Osteoblast (primary cell): ENCODE measurements around the gene IQCE. TPM values are rescaled to one million over a fixed set of nuclear protein-coding genes. Genes with fewer than 3 reads are reported as not detected.

ENCODE experiments used
- DNase-seq: peaks from one replicate; pipeline ENCODE4 v3.0.0; 2011; ENCODE audit warnings: low spot score, mixed read lengths; ENCODE audit not compliant: insufficient read length; ENCODE audit errors: missing footprints
- H2AFZ ChIP-seq: 2 replicates; pipeline ENCODE4 v1.6.0; 2011; ENCODE audit warnings: mild to moderate bottlenecking, low read length
- H3K27ac ChIP-seq: 2 replicates; pipeline ENCODE4 v1.5.1; 2011; ENCODE audit warnings: mild to moderate bottlenecking, low read depth, low read length, moderate library complexity
- H3K27me3 ChIP-seq: 2 replicates; pipeline ENCODE4 v1.6.0; 2012; ENCODE audit warnings: mild to moderate bottlenecking, control low read depth, inconsistent platforms, low read length, moderate library complexity; ENCODE audit not compliant: insufficient read depth
- H3K36me3 ChIP-seq: 2 replicates; pipeline ENCODE4 v1.5.1; 2011; ENCODE audit warnings: mild to moderate bottlenecking, low read length, control low read depth, moderate library complexity; ENCODE audit not compliant: insufficient read depth
- H3K4me1 ChIP-seq: 2 replicates; pipeline ENCODE4 v1.5.1; 2011; ENCODE audit warnings: mild to moderate bottlenecking, low read length, control low read depth, moderate library complexity; ENCODE audit not compliant: insufficient read depth
- H3K4me2 ChIP-seq: 2 replicates; pipeline ENCODE4 v1.6.0; 2011; ENCODE audit warnings: mild to moderate bottlenecking, low read length; ENCODE audit not compliant: insufficient read depth
- H3K4me3 ChIP-seq: fragments of 200-600 bp; sonication (generic); 3 replicates; pipeline ENCODE4 v1.5.1; 2012; ENCODE audit warnings: mild to moderate bottlenecking, low read length, inconsistent platforms; ENCODE audit not compliant: insufficient read depth
- H3K79me2 ChIP-seq: 2 replicates; pipeline ENCODE4 v1.6.0; 2012; ENCODE audit warnings: mild to moderate bottlenecking, low read length, control low read depth, inconsistent platforms; ENCODE audit not compliant: insufficient read depth
- H3K9me3 ChIP-seq: 2 replicates; pipeline ENCODE4 v1.5.1; 2011; ENCODE audit warnings: low read depth, low read length, control low read depth
- H4K20me1 ChIP-seq: 2 replicates; pipeline ENCODE4 v1.6.0; 2012; ENCODE audit warnings: mild to moderate bottlenecking, low read length, control low read depth; ENCODE audit not compliant: insufficient read depth
- total RNA-seq: library from RNA; depleted of rRNA; stranded (reverse); fragments of >200 nt; gene quantifications from 2 replicates; pipeline ENCODE4 v1.2.3, GENCODE V29; 2012
- TF ChIP-seq, protein P1 (sequence below): IDR thresholded peaks from 2 replicates; pipeline ENCODE4 v1.5.1; 2011; ENCODE audit warnings: mild to moderate bottlenecking, low read depth, low read length, moderate library complexity; ENCODE audit errors: extremely low read depth

The IQCE gene
- total RNA-seq, 1 donor, result 18.8 TPM

DNA sequence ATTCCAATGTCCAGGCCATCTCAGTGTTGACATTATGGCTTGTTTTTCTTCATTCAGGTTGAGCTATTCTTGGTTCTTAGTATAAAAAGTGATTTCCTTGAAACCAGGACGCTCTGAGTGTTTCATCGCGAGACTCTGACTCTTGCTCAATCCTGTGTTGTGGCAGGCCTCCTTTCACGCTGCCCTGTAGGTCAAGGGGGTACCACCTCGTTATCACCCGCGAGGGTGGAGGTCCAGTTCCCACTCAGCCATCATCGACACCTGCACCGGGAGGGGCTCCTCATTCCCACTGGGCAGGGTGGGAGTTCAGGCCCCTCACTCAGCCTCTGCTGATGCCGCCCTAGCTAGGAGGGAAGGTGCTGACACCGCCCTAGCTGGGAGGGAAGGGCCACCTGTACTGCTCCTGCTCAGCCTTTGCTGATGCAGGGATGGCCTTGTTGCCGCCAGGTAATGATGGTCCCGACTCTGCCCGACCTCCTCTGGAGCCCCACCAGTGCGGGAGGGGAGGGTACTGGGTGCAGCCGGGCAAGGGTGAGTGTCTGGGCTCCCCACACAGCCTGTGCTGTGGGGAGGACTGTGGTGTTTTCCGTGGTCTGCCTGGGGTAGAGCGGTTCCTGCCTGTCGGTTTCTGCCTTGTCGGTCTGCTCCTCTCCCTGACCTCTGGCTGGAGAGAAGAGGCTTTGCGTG, 16.4 kb downstream of the IQCE start:
- no peak overlapping the region for H3K27ac ChIP-seq
- no peak overlapping the region for H2AFZ ChIP-seq
- TF ChIP-seq, protein P1, sequence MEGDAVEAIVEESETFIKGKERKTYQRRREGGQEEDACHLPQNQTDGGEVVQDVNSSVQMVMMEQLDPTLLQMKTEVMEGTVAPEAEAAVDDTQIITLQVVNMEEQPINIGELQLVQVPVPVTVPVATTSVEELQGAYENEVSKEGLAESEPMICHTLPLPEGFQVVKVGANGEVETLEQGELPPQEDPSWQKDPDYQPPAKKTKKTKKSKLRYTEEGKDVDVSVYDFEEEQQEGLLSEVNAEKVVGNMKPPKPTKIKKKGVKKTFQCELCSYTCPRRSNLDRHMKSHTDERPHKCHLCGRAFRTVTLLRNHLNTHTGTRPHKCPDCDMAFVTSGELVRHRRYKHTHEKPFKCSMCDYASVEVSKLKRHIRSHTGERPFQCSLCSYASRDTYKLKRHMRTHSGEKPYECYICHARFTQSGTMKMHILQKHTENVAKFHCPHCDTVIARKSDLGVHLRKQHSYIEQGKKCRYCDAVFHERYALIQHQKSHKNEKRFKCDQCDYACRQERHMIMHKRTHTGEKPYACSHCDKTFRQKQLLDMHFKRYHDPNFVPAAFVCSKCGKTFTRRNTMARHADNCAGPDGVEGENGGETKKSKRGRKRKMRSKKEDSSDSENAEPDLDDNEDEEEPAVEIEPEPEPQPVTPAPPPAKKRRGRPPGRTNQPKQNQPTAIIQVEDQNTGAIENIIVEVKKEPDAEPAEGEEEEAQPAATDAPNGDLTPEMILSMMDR, result no peak
- H3K9me3 ChIP-seq, result no peaks in the 10 kb centered on the region
- peak; percentile 52 for DNase-seq
- H3K4me2 ChIP-seq, result no peak overlapping the region
- peaks cover 11% of the 10 kb centered on the region for H3K36me3 ChIP-seq
- H4K20me1 ChIP-seq, result peaks cover 17% of the 10 kb centered on the region
- no peaks in the 10 kb centered on the region for H3K27me3 ChIP-seq
- no peaks in the 10 kb centered on the region for H3K79me2 ChIP-seq
- H3K4me3 ChIP-seq, result no peak overlapping the region
- H3K4me1 ChIP-seq, result peaks cover 15% of the 10 kb centered on the region

DNA sequence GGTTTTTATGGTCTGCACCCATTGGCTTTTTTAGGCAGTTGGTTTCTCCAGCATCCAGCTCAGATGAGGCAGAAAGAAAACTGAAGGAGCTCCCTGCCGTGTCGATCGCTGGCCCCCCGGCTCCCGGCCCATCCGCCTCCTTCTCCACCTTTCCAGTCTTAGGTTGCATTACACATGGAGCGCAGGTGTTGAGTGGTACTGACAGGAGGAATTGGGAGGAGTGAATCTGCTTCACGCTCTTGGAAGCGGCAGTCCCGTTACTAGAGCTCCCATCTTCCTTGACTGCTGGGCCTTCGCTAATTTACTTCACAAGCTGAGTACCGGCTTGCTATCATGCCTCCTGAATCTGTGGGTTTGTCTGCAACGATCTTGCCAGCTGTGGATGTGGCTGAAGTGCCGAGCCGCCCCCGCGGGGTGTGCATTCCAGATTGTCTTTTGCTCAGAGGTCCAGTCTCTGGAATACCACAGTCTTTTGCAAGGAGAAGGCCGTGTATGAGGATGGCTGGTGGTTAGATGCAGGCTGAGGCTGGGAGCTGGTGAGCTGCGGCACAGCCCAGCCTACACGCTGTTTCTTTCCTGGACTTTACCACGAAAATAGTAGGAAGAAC, 17.1 kb downstream of the IQCE start:
- no peaks in the 10 kb centered on the region for H3K9me3 ChIP-seq
- no peak overlapping the region for H3K4me3 ChIP-seq
- no peak overlapping the region for H2AFZ ChIP-seq
- peak; percentile 89 for DNase-seq
- H3K27me3 ChIP-seq, result no peaks in the 10 kb centered on the region
- H3K36me3 ChIP-seq, result peaks cover 11% of the 10 kb centered on the region
- peaks cover 15% of the 10 kb centered on the region for H3K4me1 ChIP-seq
- TF ChIP-seq, protein P1, result no peak
- no peak overlapping the region for H3K27ac ChIP-seq
- H3K79me2 ChIP-seq, result no peaks in the 10 kb centered on the region
- H4K20me1 ChIP-seq, result peaks cover 17% of the 10 kb centered on the region
- peak overlapping the region; percentile 28 for H3K4me2 ChIP-seq

DNA sequence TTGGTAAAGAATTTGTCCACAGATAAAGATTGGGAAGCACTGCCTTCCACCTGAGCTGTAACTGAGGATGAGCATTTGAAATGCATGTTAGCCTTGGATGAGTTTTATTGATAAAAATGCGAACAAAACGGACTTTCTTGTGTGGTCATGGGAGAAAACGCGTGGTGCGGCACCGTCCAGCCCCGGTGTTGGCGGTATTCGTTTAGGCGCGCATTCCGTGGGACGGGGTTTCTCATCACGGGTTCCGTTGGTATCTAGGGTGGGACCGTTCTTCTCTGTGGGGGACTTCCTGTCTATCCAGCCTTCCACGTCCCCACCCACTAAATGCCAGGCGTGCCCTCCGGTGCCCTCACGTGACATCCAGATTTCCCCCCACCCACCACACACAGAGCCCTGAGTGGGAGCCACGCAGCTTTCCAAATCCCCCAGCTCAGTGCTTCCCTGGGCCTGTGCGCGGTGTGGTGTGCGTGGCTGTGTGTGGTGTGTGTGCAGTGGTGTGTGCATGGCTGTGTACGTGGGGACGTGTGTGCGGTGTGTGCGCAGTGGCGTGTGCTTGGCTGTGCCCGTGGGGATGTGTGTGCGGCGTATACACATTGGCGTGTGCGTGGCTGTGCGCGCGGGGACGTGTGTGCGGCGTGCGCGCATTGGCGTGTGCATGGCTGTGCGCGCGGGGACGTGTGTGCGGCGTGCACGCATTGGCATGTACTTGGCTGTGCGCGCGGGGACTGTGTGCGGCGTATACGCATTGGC, 18.1 kb downstream of the IQCE start:
- Histone ChIP-seq H3K4me2 (no peak overlapping the region), H3K4me1 (peaks cover 12% of the 10 kb centered on the region), H3K79me2 (no peaks in the 10 kb centered on the region), H2AFZ (no peak overlapping the region), H3K36me3 (peaks cover 8% of the 10 kb centered on the region), H3K4me3 (no peak overlapping the region), H3K27me3 (no peaks in the 10 kb centered on the region), H4K20me1 (peaks cover 15% of the 10 kb centered on the region), H3K27ac (no peak overlapping the region), H3K9me3 (no peaks in the 10 kb centered on the region)
- TF ChIP-seq, protein P1, result no peak
- peak; percentile 34 for DNase-seq
